KMS-11 (cell line): Measurements from ENCODE around the gene GLB1L2.

ENCODE experiments used
- H2AFZ ChIP-seq: fragments of 200-600 bp; sonication (generic); 2 replicates; pipeline ENCODE4 v1.6.1; 2016; ENCODE audit warnings: antibody characterized with exemption, mixed run types, low read depth
- H3K27ac ChIP-seq: fragments of 200-600 bp; sonication (generic); 2 replicates; pipeline ENCODE4 v1.6.1; 2016; ENCODE audit warnings: mild to moderate bottlenecking, mixed run types
- H3K27me3 ChIP-seq: fragments of 200-600 bp; sonication (generic); 2 replicates; pipeline ENCODE4 v1.6.1; 2017; ENCODE audit warnings: mild to moderate bottlenecking, low read depth, mixed run types, moderate library complexity; ENCODE audit not compliant: insufficient read depth
- H3K36me3 ChIP-seq: fragments of 200-600 bp; sonication (generic); 2 replicates; pipeline ENCODE4 v1.6.1; 2017; ENCODE audit warnings: mild to moderate bottlenecking, mixed run types; ENCODE audit not compliant: insufficient read depth
- H3K4me1 ChIP-seq: fragments of 200-600 bp; sonication (generic); 2 replicates; pipeline ENCODE4 v1.6.1; 2016; ENCODE audit warnings: mild to moderate bottlenecking, low read depth, mixed run types; ENCODE audit not compliant: poor library complexity, severe bottlenecking
- H3K4me2 ChIP-seq: fragments of 200-600 bp; sonication (generic); 2 replicates; pipeline ENCODE4 v1.7.0; 2016; ENCODE audit warnings: mild to moderate bottlenecking, mixed run types
- H3K4me3 ChIP-seq: fragments of 200-600 bp; sonication (generic); IDR thresholded peaks from 2 replicates; pipeline ENCODE4 v1.6.1; 2017; ENCODE audit warnings: low read depth, low read length, mixed read lengths; ENCODE audit not compliant: insufficient read depth
- H3K79me2 ChIP-seq: fragments of 200-600 bp; sonication (generic); 2 replicates; pipeline ENCODE4 v1.6.1; 2016; ENCODE audit warnings: low read depth, mixed run types; ENCODE audit not compliant: insufficient read depth
- H3K9ac ChIP-seq: fragments of 200-600 bp; sonication (generic); 2 replicates; pipeline ENCODE4 v1.6.1; 2016; ENCODE audit warnings: mild to moderate bottlenecking, mixed run types
- H4K20me1 ChIP-seq: fragments of 200-600 bp; sonication (generic); 2 replicates; pipeline ENCODE4 v1.6.1; 2016; ENCODE audit warnings: mild to moderate bottlenecking, mixed run types; ENCODE audit not compliant: insufficient read depth
- CTCF ChIP-seq: fragments of 200-600 bp; sonication (generic); conservative IDR thresholded peaks from 2 replicates; pipeline ENCODE4 v1.6.1; 2017; ENCODE audit warnings: low read depth, mild to moderate bottlenecking, antibody characterized with exemption, low read length, moderate library complexity, mixed read lengths

The GLB1L2 gene

GRCh38 chr11:134389464-134390180, 57.8 kb downstream of the GLB1L2 start:
- Histone ChIP-seq H3K36me3 (no peaks in the 10 kb centered on the region), H4K20me1 (no peaks in the 10 kb centered on the region), H3K4me1 (no peaks in the 10 kb centered on the region), H3K79me2 (no peaks in the 10 kb centered on the region), H3K9ac (no peak overlapping the region), H2AFZ (no peak overlapping the region), H3K4me2 (no peak overlapping the region), H3K4me3 (no peak overlapping the region), H3K27me3 (no peaks in the 10 kb centered on the region), H3K27ac (no peak overlapping the region)
- no peak for TF ChIP-seq CTCF

DNA sequence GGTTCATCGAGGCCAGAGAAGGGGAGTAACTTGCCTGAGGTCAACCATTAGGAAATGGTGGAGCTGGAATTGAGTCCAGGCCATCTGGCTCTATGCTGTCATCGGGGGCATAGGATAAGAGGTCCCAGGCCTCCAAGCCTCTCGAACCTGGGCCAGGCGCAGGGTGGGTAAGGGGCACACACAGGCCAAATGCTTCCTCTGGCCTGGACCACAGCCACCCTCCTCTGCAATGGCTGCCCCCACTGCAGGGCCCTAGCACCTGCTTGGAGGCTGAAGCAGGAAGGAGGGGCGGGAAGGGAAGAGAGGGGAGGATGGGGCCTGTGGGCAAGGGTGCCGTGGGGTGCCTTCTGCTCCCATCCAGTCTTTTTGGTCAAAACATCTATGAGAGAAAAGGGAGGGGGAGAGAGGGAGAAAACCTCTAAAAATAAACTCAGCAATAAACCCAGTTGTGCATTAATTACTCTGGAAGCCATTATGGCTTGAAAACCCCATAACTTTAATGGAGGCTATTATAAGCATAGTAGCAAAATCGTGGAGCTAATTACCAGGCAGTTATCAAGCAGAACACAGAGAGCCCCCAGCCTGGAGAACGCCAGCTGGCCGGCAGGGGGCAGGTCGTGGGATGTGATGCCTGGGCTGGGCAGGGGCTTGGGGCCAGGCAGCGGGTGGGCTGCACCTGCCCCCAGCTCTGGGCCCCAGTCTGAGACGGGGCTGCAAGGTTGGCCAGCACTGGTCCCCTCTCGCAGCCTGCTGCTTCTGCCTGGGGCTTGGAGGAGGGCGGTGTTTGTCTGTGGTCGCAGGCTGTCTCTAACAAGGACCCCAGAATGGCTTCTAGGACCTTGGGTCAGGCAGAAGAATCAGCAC, 59.1 kb downstream of the GLB1L2 start:
- Histone ChIP-seq H3K9ac (no peak overlapping the region), H3K27ac (no peak overlapping the region), H3K4me1 (no peaks in the 10 kb centered on the region), H4K20me1 (no peaks in the 10 kb centered on the region), H2AFZ (no peak overlapping the region), H3K4me2 (no peak overlapping the region), H3K79me2 (no peaks in the 10 kb centered on the region), H3K4me3 (no peak overlapping the region), H3K27me3 (no peaks in the 10 kb centered on the region), H3K36me3 (no peaks in the 10 kb centered on the region)
- no peak for TF ChIP-seq CTCF

- Histone ChIP-seq H3K27me3 (no peaks in the 10 kb centered on the region), H3K36me3 (no peaks in the 10 kb centered on the region), H3K4me1 (no peaks in the 10 kb centered on the region), H3K79me2 (no peaks in the 10 kb centered on the region), H3K4me3 (no peak overlapping the region), H3K27ac (no peak overlapping the region), H3K4me2 (no peak overlapping the region), H2AFZ (no peak overlapping the region), H3K9ac (no peak overlapping the region), H4K20me1 (no peaks in the 10 kb centered on the region)
- no peak for TF ChIP-seq CTCF
These were observed 59.9 kb downstream of the GLB1L2 start for GRCh38 chr11:134391656-134392055.

GRCh38 chr11:134392953-134393615, 61.3 kb downstream of the GLB1L2 start:
- H4K20me1 ChIP-seq: no peaks in the 10 kb centered on the region

More at GRCh38 chr11:134392953-134393615, 61.3 kb downstream of the GLB1L2 start:
- Histone ChIP-seq H3K36me3 (no peaks in the 10 kb centered on the region), H3K27me3 (no peaks in the 10 kb centered on the region), H3K79me2 (no peaks in the 10 kb centered on the region), H3K4me2 (no peak overlapping the region), H3K4me1 (no peaks in the 10 kb centered on the region), H3K27ac (no peak overlapping the region), H3K4me3 (no peak overlapping the region), H3K9ac (no peak overlapping the region), H2AFZ (no peak overlapping the region)
- no peak for TF ChIP-seq CTCF
